Ovary (tissue), 9 donors: ENCODE data around the gene RAB11FIP2. TPM values are rescaled to one million over a fixed set of nuclear protein-coding genes. Genes with fewer than 3 reads are reported as not detected.

ENCODE experiments used
- DNase-seq, 5 donors: peaks; one replicate each; pipeline ENCODE4 v3.0.0-alpha.2; 2019 to 2020
- H3K27ac ChIP-seq, 2 donors: fragments of 200-600 bp; one replicate each; pipeline versions ENCODE4 v1.5.1 to v1.8.0; 2019 to 2022
- H3K27me3 ChIP-seq: fragments of 200-600 bp; one replicate; pipeline ENCODE4 v1.8.0; 2022
- H3K36me3 ChIP-seq: fragments of 200-600 bp; sonication (generic); one replicate; pipeline ENCODE4 v1.5.1; 2019
- H3K4me1 ChIP-seq: one replicate; pipeline ENCODE4 v1.8.1; 2013; ENCODE audit warnings: mild to moderate bottlenecking, moderate library complexity; ENCODE audit not compliant: insufficient read depth
- H3K4me3 ChIP-seq: fragments of 200-600 bp; sonication (generic); one replicate; pipeline ENCODE4 v1.5.1; 2017
- H3K9me3 ChIP-seq, 2 donors: fragments of 200-600 bp in 1 of 2; sonication (generic) in 1 of 2; one replicate each; pipeline versions ENCODE4 v1.5.1 to v1.8.1; 2013 to 2019; ENCODE audit warnings: mild to moderate bottlenecking in 1 of 2, moderate library complexity in 1 of 2
- EP300 ChIP-seq: sonication (generic); formaldehyde crosslinking; IDR thresholded peaks from one replicate; pipeline ENCODE4 v1.6.1; 2017; ENCODE audit warnings: antibody characterized with exemption
- POLR2A ChIP-seq: fragments of 450-650 bp; IDR thresholded peaks from one replicate; pipeline ENCODE4 v1.6.1; 2017; ENCODE audit warnings: antibody characterized with exemption, mild to moderate bottlenecking, moderate library complexity
- WGBS, 3 donors: extraction: QIAGEN DNeasy Blood & Tissue Kit in 1 of 3; methylation state at CpG; one replicate each; pipeline versions ENCODE4 v1.1.5 to v1.1.7; 2013 to 2017; 5-methylcytosine and 5-hydroxymethylcytosine counted together
- intact Hi-C, 4 donors: fragments of 100-400 bp; cut with DNase I; formaldehyde crosslinking; loops; one replicate each; pipeline versions ENCODE4 v1.11.0 to v1.15.1; 2022 to 2023
- polyA plus RNA-seq, 2 donors: library from polyadenylated mRNA; stranded (reverse); fragments of 200-250 nt in 1 of 2; fragments of 350-450 nt in 1 of 2; fragmentation: Illumina TruSeq in 1 of 2; extraction: RNeasy Lipid Tissue Mini Kit (QIAGEN cat#74804) in 1 of 2; gene quantifications; one replicate each; pipeline ENCODE4 v1.2.3, GENCODE V29; 2013 to 2014
- total RNA-seq, 7 donors: library from RNA; depleted of rRNA in 2 of 7; stranded (reverse); fragments of >200 nt in 2 of 7; fragmentation: NEBNext Ultra II Directional in 3 of 7; extraction: Animal tissue kit (Norgen Biotek cat#: 25700) in 3 of 7; gene quantifications; one replicate each; pipeline versions ENCODE4 v1.1.0 to v1.2.4, GENCODE V29; 2016 to 2023
- TF ChIP-seq, protein P1 (sequence below), 3 donors: fragments of 450-650 bp in 2 of 3; fragments of 200-600 bp in 1 of 3; IDR thresholded peaks; one replicate each; pipeline versions ENCODE4 v1.5.1 to v1.8.0; 2016 to 2022; ENCODE audit warnings: antibody characterized with exemption in 3 of 3, mild to moderate bottlenecking in 1 of 3
- donor health status: DM: no; HTN: no; CAD: no; lungs with moderate emphysema.
- donor health status: DM: no; HTN: no; CAD: no.
- donor health status: Bipolar disorder and iron deficiency.
- donor health status: DM: yes; HTN: yes; CAD: no.
- donor health status: DM: no; HTN: no; CAD: no.
- donor health status: DM: yes; HTN: yes; CAD: no.

RAB11FIP2 gene
- total and polyA plus RNA-seq, 9 donors: 6.9 to 47.8 (median 26.2) TPM

DNA sequence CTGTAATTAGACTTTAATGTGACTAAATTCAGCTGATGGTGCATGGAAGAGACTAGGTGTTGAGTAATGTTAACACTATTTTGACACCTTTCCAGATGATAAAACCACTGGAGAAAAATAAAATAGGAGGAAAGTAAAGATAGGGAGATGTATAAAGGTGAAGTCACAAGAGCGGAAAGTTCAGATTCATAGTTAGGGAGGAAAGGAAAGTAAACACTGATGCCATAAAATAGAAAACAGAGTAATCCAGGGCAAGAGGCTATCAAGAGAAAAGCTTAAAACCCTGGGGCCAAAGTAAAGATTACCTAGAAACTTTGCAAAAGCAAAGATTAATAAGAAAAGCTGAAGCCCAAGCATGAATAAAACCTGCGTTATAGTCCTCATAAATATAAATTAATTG lies 62.8 kb downstream of the RAB11FIP2 start:
- WGBS, 3 donors: 76 to 91% (median 79%) methylated on average over 2 of the region's 2 CpGs
- H3K36me3 ChIP-seq: no peaks in the 10 kb centered on the region
- intact Hi-C loops: no loop called here
- no peak overlapping the region for H3K27ac ChIP-seq
- DNase-seq: no peak
- H3K9me3 ChIP-seq: no peaks in the 10 kb centered on the region
- no peak overlapping the region for H3K4me3 ChIP-seq
- no peaks in the 10 kb centered on the region for H3K4me1 ChIP-seq
- TF ChIP-seq POLR2A (no peak), EP300 (no peak)
- TF ChIP-seq, protein P1, sequence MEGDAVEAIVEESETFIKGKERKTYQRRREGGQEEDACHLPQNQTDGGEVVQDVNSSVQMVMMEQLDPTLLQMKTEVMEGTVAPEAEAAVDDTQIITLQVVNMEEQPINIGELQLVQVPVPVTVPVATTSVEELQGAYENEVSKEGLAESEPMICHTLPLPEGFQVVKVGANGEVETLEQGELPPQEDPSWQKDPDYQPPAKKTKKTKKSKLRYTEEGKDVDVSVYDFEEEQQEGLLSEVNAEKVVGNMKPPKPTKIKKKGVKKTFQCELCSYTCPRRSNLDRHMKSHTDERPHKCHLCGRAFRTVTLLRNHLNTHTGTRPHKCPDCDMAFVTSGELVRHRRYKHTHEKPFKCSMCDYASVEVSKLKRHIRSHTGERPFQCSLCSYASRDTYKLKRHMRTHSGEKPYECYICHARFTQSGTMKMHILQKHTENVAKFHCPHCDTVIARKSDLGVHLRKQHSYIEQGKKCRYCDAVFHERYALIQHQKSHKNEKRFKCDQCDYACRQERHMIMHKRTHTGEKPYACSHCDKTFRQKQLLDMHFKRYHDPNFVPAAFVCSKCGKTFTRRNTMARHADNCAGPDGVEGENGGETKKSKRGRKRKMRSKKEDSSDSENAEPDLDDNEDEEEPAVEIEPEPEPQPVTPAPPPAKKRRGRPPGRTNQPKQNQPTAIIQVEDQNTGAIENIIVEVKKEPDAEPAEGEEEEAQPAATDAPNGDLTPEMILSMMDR (IDR thresholded peaks at IDR 0.05): no peak
- no peaks in the 10 kb centered on the region for H3K27me3 ChIP-seq

DNA sequence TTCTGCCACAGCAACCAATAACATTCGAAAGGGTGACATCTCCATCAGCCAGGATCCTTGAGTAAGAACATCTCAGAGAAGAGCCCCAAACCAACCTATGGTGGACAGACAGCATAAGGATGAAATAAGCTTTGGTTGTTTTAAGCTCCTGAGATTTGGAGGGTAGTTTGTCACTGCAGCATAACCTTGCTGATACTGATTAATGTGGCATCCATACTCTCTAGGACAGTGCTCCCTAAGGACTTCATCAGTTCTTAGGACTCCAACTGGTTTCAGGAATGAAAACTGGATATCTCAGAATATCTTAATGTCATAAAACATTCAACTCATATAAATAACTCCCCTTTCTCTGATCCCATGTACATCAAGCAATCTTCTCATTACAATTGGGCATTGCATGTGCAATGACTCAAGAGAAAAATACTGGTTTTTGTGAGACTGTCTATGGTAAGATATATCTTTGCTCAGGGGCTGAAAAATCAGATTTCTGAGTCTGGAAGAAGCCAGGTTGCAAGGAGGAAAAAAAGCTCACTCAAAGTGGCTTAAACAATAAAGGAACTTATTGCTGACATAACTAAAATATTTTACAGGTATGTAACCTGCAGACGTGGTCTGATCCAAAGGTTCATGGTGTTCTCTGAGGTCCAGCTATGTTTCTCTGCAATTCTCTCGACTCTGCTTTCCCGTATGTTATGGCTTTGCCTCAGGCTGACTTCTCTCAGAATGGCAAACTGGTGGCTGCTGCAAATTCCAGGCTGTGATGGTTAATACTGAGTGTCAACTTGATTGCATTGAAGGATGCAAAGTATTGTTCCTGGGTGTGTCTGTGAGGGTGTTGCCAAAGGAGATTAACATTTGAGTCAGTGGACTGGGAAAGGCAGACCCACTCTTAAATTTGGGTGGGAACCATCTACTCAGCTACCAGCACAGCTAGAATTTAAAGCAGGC lies 65.7 kb downstream of the RAB11FIP2 start:
- Histone ChIP-seq H3K4me1 (no peaks in the 10 kb centered on the region), H3K27me3 (no peaks in the 10 kb centered on the region), H3K9me3 (no peaks in the 10 kb centered on the region), H3K36me3 (no peaks in the 10 kb centered on the region), H3K27ac (no peak overlapping the region), H3K4me3 (no peak overlapping the region)
- TF ChIP-seq POLR2A (no peak), EP300 (no peak)
- TF ChIP-seq, protein P1 (IDR thresholded peaks at IDR 0.05): no peak
- no peak for DNase-seq
- WGBS, 3 donors: 91 to 92% (median 91%) methylated on average over 4 of the region's 4 CpGs
- intact Hi-C loops: no loop called here

DNA sequence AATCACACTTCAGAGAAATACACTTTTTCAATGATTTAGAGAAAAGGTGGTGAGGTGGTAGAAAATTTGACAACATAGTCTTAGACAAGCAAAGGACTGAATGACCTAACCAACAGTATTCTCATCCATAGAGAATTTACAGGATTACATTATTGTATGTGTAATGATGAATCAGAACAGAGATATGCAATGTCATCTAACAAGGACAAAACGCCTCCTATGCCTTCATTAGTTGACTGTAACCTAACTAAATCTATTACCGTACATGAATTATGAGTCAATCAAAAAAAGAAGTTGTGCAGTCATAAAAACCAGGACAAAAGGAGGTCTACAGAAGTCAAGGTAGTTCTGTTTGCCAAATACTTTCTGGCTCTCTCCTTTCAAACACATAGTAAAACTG lies 66.5 kb downstream of the RAB11FIP2 start:
- Histone ChIP-seq H3K27me3 (no peaks in the 10 kb centered on the region), H3K36me3 (no peaks in the 10 kb centered on the region), H3K9me3 (no peaks in the 10 kb centered on the region), H3K27ac (no peak overlapping the region), H3K4me1 (no peaks in the 10 kb centered on the region), H3K4me3 (no peak overlapping the region)
- no peak for DNase-seq
- TF ChIP-seq, protein P1 (IDR thresholded peaks at IDR 0.05): no peak
- no peak for TF ChIP-seq POLR2A
- TF ChIP-seq EP300: no peak
- 86 to 91% (median 88%) methylated on average over 2 of the region's 2 CpGs for WGBS, 3 donors
- intact Hi-C loops: no loop called here

DNA sequence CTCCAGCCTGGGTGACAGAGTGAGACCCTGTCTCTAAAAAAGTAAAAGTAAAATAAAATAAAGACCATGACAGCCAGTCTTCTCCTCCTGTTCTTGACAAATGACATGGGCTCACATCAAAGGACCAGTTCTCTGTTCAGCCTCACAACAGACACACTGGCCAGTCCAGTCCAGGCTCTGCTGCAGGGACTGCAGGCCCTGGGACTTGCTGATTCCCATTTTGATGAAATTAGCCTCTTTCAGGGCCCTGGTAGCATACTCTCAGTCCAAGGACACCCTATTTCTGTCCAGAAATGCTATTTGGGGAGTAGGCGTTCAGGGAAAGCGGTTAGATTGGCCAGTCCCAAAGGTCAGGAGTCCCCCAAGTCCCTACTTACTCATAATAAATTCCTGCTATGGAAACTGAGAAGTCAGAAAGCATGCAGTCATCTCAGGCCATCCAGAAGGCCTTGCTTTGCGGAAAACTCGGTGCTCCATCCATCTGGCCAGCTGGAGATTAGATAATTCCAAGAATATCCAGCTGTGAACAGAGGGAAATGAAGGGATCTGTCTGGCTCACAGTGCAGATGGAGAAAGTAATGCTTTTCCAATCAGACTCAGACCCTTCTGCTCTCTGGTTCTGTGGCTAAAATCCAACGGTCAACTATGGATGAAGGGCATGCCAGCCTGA lies 74.4 kb downstream of the RAB11FIP2 start:
- no peak for DNase-seq
- Histone ChIP-seq H3K36me3 (no peaks in the 10 kb centered on the region), H3K4me3 (no peak overlapping the region), H3K9me3 (no peaks in the 10 kb centered on the region), H3K27me3 (no peaks in the 10 kb centered on the region), H3K4me1 (peaks cover 5% of the 10 kb centered on the region), H3K27ac (no peak overlapping the region)
- intact Hi-C loops: no loop called here
- 8 to 25% (median 9%) methylated on average over 5 of the region's 5 CpGs for WGBS, 3 donors
- TF ChIP-seq, protein P1 (IDR thresholded peaks at IDR 0.05): no peak
- no peak for TF ChIP-seq EP300
- TF ChIP-seq POLR2A: no peak
